Measurements from ENCODE around the gene DBH.
A peak's percentile ranks its signal among the peaks of the same experiment; 100 is the strongest.
"Not testable (repeated sequence)": the region's sequence is repeated elsewhere in the genome, so short reads cannot be mapped to it uniquely, and the experiment has no call there.

DBH gene

DNA sequence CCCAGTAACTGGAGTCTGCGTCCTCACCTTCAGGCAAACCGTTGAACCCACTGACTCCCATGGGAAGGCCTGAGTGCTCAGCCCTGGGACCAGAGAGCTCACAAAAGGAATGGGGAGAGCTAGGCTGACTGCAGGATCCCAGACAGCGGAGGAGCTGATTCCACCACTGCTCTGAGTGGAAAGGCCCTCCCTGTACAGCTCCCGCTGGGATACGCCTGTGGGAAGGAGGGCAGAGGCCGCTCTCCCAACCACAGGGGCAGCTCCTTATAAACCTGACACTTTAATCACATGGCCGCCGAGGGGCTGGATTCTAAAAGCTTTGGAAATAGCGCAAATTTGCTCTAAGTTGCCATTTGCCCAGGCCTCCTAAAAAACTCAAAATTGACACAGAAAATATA, 37.1 kb downstream of the DBH start:
- H3K27ac Mint-ChIP-seq: no peak overlapping the region
- H3K9me3 Mint-ChIP-seq: no peaks in the 10 kb centered on the region

DNA sequence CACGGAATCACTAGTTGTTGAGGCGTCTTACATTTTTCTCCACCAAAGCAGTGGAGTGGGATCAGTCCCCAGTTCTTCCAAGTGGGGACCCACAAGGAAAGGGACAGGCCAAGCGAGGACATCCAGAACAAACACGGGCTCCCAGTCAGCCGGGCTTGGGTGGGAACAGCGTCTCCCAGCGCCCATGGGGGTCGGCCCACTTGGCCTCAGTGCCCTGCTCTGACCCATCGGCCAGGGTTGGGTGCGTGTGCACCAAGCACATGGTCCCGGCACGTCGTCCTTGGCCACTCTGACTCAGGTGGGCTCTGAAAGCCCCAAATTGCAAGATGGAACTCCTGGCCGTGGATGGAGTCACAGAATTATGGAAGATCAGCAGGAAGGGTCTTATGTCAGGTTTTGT, 37.9 kb downstream of the DBH start:
- DNase-seq (no peak), ATAC-seq (no peak)
- no peak overlapping the region for H3K27ac Mint-ChIP-seq
- peaks cover 37% of the 10 kb centered on the region for H3K4me1 Mint-ChIP-seq
- no peaks in the 10 kb centered on the region for H3K9me3 Mint-ChIP-seq
- H3K27me3 Mint-ChIP-seq: no peaks in the 10 kb centered on the region
- H3K4me3 Mint-ChIP-seq: no peak overlapping the region

More for the DNA sequence above, 37.1 kb downstream of the DBH start:
- ATAC-seq (no peak), DNase-seq (no peak)
- Mint-ChIP-seq H3K4me3 (no peak overlapping the region), H3K27me3 (no peaks in the 10 kb centered on the region), H3K4me1 (peaks cover 29% of the 10 kb centered on the region)

DNA sequence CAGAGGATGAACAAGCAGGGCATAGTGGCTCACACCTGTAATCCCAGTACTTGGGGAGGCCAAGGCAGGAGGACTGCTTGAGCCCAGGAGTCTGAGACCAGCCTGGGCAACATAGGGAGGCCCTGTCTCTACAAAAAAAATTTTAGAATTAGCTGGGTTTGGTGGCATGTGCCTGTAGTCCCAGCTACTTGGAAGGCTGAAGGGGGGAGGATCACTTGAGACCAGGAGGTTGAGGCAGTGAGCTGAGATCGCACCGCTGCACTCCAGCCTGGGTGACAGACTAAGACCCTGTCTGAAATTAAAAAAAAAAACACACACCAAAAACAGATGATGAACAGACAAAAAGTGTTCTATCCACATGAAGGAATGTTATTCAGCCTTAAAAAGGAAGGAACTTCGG, 39.6 kb downstream of the DBH start:
- not testable (repeated sequence) for ATAC-seq
- H3K4me1 Mint-ChIP-seq: peaks cover 37% of the 10 kb centered on the region

DNA sequence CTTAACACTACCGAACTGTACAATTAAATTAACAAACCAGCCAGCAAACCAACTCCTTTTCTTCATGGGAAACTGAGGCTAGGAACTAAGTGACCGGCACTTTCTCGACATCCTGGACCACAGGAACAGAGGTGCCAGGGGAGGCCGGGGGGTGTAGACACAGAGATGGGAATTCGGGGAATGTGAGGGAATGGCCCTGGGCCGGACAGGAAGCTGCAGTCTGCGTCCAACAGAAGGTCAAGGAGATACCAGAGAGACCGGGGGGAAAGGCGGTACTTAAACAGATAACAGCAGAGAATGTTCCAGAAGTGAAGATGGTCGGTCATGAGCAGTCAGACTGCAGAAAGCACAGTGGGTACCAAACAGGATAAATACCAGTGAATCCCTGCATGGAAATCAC, 40.3 kb downstream of the DBH start:
- ATAC-seq (no peak), DNase-seq (no peak)
- H3K27me3 Mint-ChIP-seq: no peaks in the 10 kb centered on the region
- H3K9me3 Mint-ChIP-seq: no peaks in the 10 kb centered on the region
- peaks cover 37% of the 10 kb centered on the region for H3K4me1 Mint-ChIP-seq
- H3K27ac Mint-ChIP-seq: peak overlapping the region in 1 of 2 donors; percentile 43
- H3K4me3 Mint-ChIP-seq: no peak overlapping the region

More for the DNA sequence above, 39.6 kb downstream of the DBH start:
- not testable (repeated sequence) for H3K9me3 Mint-ChIP-seq, DNase-seq, H3K27me3 Mint-ChIP-seq, H3K4me3 Mint-ChIP-seq
- H3K27ac Mint-ChIP-seq: peak overlapping the region in 1 of 2 donors; percentile 81

DNA sequence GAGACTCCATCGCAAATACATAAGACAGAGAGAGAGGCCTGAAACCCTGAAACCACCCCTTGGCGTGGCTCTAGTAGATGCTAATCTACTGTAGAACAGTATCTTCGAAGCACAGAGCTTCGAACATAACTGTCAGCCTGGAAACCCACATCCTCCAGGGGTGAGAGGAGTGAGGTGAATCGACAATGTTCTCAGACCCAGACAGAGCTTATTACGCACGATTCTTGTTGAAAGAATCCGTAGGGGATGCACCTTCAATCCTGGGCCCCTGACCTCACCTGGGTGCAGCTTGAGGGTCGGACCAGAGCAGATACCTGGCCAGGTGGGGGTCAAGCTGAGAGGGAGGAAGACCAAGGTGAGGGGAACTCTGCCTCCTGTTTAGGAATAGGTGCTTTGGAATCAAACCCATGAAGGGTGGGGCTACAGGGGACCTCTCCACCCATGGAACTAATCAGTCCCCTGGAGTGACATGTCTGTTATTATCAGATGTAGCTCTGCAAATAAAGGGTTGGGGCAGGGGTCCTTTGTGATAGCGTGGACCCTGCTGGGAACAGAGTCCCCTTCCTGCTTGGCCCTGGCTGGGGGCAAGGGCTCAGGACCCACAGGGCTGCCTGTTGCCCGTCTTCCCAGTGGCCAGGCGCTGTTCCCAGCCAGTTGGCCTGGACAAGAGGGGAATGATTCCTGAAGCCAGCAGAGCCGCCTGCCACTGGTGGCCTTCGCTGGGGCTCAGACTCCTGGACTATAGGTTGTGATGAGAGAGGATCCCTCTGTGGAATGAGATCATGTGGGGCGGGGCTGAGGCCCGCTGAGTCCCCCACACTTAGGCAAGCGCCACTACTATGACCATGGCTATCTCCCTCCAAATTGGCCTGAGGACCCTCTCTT, 41.2 kb downstream of the DBH start:
- peak; percentile 38 to 67 for DNase-seq
- ATAC-seq: peak; percentile 99
- no peaks in the 10 kb centered on the region for H3K9me3 Mint-ChIP-seq
- peak overlapping the region in 1 of 2 donors; percentile 61 for H3K4me3 Mint-ChIP-seq
- no peaks in the 10 kb centered on the region for H3K27me3 Mint-ChIP-seq
- peaks cover 42% of the 10 kb centered on the region for H3K4me1 Mint-ChIP-seq
- peak overlapping the region; percentile 31 to 71 for H3K27ac Mint-ChIP-seq

DNA sequence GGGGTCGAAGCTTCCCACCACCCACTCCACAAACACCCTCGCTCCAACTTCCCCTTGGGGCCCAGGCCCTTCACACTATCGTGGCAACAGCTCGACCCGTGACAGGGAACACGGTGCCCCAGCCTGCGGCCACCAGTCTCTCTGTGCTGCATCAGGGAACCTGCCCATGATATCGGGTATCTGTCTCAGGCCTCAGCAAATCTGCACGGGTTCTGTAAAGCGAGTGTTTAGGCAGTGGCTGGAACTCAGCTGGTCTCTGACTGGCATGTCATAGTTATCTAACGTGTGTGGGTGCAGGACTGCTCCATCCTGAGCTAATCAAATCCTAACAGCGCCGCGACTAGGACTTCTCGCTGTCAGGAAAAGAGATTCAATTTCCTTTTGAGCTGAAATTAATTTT, 42.9 kb downstream of the DBH start:
- ATAC-seq (no peak), DNase-seq (no peak)
- no peak overlapping the region for H3K27ac Mint-ChIP-seq
- no peaks in the 10 kb centered on the region for H3K27me3 Mint-ChIP-seq
- H3K4me1 Mint-ChIP-seq: peaks cover 56% of the 10 kb centered on the region
- H3K9me3 Mint-ChIP-seq: no peaks in the 10 kb centered on the region
- H3K4me3 Mint-ChIP-seq: no peak overlapping the region

DNA sequence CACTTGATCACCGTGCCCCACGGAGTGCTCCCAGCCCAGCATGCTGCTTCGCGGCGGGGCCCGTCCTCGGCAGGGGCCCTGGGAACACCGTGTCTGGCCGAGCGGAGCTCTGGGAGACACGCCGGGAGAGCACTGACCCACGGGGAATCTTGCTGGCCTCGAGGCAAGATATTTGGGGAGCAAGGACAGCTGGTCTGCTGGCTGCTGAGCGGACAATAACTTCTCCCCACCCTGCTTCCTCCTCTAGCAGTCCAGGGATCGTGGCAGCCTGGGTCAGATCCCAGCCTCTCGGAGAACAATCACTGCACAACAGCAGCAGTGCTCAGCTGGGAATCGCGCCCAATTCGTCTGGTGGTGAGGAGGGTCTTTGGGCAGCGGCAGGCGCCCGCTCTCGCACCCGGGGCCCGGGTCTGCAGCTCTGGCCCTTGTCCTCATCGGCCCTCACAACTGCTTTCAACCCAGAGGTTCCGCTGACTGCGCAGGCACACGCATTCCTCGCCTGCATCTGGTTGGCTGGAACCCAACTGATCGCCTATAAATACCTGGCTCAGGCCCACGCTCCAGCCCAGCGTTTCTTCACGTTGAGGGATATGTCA, 43.4 kb downstream of the DBH start:
- no peak overlapping the region for H3K27ac Mint-ChIP-seq
- H3K4me1 Mint-ChIP-seq: peaks cover 61% of the 10 kb centered on the region
- no peaks in the 10 kb centered on the region for H3K27me3 Mint-ChIP-seq

DNA sequence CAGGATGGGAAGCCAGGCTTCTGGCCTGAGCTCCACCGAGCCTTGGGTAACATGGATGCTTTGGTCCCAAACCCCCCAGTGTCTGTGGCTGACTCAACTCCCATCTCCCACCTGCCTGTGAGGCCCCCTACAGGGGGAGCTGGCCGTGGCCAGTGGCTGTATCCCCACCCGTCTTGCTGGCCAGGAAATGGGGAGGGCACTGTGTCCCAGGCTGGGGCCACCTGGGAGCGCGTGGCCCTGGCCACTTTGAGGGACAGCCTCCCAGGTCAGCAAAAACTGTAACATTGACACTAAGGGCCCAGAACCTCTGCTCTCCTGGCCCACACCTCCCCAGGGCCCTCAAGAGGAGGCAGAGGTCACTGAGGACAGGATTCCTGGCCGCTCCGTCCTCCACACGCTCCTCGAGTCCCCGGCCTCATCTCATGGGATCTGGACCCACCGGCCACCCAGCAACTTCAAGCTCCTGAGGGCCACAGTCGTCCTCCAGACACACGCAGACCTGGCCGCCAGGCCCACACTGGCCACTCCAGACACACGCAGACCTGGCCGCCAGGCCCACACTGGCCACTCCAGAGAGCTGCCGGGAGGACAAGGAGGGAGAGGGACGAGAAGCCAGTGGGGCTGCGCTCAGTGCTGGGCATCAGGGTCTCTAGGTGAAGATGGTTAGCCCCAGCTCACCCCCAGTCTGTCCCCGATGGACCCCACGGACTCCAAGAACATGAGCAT, 44.2 kb downstream of the DBH start:
- ATAC-seq (no peak), DNase-seq (no peak)
- Mint-ChIP-seq H3K27me3 (no peaks in the 10 kb centered on the region), H3K4me3 (no peak overlapping the region), H3K9me3 (no peaks in the 10 kb centered on the region), H3K27ac (no peak overlapping the region), H3K4me1 (peaks cover 65% of the 10 kb centered on the region)

More for the DNA sequence above, 43.4 kb downstream of the DBH start:
- ATAC-seq (no peak), DNase-seq (no peak)
- Mint-ChIP-seq H3K4me3 (no peak overlapping the region), H3K9me3 (no peaks in the 10 kb centered on the region)

DNA sequence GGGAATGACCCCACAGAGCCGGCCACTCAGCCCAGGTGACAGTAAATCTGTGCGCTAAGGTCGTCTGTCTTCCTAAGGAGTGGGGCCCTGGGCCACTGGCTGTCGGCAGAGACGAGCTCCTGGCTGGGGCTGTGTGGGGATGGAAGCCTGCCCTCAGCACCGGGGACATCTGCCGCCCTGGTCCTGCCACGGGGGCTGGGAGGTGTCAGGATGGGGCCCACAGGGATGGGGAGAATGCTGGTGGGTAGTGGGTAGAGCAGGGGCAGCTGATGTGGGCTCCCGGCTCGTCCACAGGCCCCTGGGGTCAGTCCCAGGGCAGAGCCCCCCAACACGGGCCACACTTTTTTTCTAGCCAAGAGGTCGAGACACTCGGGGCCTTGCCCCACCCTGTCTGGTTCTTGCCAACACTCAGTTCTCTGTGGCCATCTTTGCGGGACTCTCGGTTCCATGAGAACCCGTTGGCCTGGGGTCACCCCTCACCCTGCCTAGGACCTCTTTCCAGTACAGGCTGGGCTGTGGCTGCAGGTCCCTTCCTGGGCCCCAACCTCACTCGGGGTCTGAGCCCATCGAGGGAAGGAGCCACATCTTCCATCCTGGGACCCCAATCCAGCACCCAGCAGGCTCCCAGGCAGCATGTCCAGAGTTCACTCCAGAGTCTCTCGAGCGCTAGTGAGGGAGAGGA, 45.0 kb downstream of the DBH start:
- no peaks in the 10 kb centered on the region for H3K9me3 Mint-ChIP-seq
- peaks cover 60% of the 10 kb centered on the region for H3K4me1 Mint-ChIP-seq
- no peak for DNase-seq
- H3K27me3 Mint-ChIP-seq: no peaks in the 10 kb centered on the region
- ATAC-seq: no peak
- no peak overlapping the region for H3K4me3 Mint-ChIP-seq
- H3K27ac Mint-ChIP-seq: no peak overlapping the region

DNA sequence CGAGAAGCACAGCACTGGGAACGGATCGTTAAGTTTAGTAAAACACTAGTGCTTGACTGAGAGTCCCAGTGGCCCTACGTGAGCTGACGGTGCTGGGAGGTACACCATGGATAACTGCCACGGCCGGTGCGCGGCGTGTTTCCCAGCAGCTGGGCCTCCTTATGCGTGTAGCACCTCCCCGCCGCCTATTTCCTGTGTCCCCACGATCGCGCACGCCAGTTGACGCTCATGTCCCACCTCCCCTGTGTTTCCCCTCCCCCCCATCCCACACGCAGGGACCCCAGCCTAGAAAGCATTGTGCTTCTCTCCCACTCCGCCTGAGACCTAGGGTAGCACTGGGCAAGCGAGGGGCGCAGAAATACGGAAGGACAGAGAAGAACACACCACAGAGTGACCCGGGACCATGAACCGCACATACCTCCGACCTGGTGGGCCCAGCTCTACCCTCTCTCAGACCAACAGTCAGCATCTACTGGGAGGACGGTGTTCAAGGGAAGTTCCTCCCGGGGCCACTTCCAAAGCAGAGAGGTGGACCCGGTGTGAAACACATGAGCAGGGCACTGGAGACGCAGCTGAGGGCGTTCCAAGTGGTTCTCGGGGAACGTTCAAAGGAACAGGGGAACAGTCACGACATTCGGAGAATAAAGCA, 45.6 kb downstream of the DBH start:
- Mint-ChIP-seq H3K9me3 (no peaks in the 10 kb centered on the region), H3K27me3 (no peaks in the 10 kb centered on the region), H3K4me1 (peaks cover 53% of the 10 kb centered on the region), H3K27ac (no peak overlapping the region), H3K4me3 (no peak overlapping the region)
- DNase-seq: no peak
- no peak for ATAC-seq

DNA sequence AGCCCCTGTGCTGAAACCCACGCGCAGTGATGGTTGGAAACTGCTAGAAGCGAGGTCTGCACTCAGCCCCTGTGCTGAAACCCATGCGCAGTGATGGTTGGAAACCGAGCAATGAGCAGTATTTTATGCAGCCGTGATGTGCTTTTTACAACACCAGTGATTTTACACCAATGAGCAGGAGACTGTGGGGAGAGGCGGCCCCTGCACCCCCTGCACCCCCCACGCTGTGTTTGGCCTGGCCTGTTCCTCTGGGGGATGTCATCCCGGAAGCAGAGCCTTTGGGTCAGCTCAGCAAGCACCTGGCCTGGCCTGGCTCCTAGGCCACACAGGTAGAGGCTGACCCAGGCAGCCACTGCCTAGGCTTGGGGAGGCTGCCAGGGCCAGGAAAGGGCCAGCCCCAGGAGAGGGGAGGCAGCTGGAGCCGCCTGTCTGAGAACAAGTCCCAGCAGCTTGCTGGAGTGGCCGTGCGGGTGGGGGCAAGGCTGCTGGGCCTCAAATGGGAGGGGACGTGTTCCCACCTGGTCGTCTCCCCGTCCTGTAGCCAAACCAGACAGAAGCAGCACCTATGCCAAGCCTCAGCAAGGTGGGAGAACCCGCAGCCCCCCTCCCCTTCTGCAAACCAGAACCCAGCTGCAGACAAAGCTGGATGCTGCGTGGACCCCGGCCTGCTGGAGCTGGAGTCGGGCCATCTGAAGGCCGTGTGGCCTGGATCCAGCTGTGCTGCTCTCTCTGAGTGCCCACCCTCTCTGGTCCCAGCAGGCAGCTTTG, 46.8 kb downstream of the DBH start:
- peak overlapping the region; percentile 12 to 92 for H3K27ac Mint-ChIP-seq
- H3K4me1 Mint-ChIP-seq: peaks cover 43% of the 10 kb centered on the region
- no peaks in the 10 kb centered on the region for H3K9me3 Mint-ChIP-seq
- ATAC-seq (no peak), DNase-seq (peak in 1 of 2 donors; percentile 23)
- peak overlapping the region; percentile 80 to 81 for H3K4me3 Mint-ChIP-seq
- H3K27me3 Mint-ChIP-seq: no peaks in the 10 kb centered on the region

DNA sequence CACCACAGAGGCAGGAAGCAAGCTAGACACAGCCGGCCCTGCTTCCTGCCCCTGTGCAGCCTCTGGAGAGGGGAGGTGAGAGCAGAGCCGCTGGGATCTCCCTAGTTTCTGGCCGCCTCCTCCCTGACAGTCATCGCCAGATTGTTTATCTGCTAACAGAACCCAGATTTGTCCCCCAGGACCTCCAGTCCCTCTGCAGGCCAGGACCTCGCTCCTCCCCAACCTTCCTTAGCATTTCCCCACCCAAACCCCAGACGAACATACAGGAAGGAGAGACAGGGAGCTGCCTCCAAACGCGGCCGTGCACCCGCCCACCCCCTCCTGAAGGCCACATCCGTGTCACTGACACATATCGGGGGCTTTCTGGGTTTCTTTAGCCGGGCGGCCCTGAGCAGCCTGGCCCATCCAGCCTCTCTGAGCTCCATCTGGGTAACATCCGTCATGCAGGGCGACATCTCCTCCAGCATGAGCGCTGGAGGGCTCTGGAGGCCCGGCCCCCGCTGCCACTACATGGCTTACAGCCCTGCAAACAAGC, 47.5 kb downstream of the DBH start:
- peak overlapping the region; percentile 92 to 95 for H3K27ac Mint-ChIP-seq
- ATAC-seq (peak; percentile 90), DNase-seq (peak; percentile 71 to 78)
- no peaks in the 10 kb centered on the region for H3K9me3 Mint-ChIP-seq
- H3K27me3 Mint-ChIP-seq: no peaks in the 10 kb centered on the region
- H3K4me1 Mint-ChIP-seq: peaks cover 38% of the 10 kb centered on the region
- H3K4me3 Mint-ChIP-seq: peak overlapping the region; percentile 80 to 81

DNA sequence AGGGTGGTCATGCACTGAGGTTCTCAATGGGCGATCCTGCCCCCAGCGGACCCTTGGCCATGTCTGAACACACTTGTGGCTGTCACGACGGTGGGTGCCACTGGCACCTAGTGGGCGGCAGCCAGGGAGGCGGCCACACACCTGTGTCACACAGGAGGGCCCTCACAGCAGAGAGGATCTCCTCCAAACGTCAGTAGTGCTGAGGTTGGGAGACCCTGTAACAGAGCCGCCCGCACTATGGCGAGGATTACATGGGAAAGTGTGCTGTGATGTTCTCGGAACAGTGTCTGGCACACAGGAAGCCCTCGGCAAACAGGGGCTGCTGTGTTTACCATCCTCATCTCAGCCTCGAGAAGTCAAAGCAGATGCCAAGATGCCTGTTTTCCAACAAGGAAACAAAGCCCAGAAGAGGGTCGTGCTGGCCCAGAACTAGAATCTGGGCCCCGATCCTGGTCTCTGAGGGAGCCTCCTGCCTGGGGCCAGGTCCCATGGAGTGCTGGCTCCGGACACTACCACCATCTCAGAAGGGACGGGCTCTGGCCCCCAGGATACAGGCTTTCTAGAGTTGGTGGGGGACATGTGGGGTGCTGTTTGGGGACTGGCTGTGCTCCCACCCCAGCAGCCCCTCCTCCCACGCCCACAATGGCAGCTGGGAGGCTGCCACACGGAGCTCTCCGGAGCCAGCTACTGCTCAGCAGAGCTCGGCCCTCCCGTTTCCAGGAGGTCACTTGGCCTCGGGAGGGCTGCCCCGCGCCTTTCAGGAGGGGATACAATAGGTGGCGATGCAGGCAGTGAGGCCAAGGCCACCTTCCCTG, 48.2 kb downstream of the DBH start:
- ATAC-seq (peak; percentile 11), DNase-seq (no peak)
- Mint-ChIP-seq H3K9me3 (no peaks in the 10 kb centered on the region), H3K27me3 (no peaks in the 10 kb centered on the region), H3K4me3 (peak overlapping the region; percentile 80 to 81), H3K4me1 (peaks cover 34% of the 10 kb centered on the region), H3K27ac (peak overlapping the region; percentile 92 to 95)
